GM18508 (cell line): ENCODE measurements around the gene PVALEF.
"Not testable (repeated sequence)": the region's sequence is repeated elsewhere in the genome, so short reads cannot be mapped to it uniquely, and the experiment has no call there.

Source experiments
- ATAC-seq: cut with Tn5 transposase; IDR thresholded peaks from one replicate; pipeline ENCODE4 v1.9.1; 2021; ENCODE audit warnings: moderate number of reproducible peaks; ENCODE audit not compliant: insufficient read depth, unreplicated experiment

Gene PVALEF

DNA sequence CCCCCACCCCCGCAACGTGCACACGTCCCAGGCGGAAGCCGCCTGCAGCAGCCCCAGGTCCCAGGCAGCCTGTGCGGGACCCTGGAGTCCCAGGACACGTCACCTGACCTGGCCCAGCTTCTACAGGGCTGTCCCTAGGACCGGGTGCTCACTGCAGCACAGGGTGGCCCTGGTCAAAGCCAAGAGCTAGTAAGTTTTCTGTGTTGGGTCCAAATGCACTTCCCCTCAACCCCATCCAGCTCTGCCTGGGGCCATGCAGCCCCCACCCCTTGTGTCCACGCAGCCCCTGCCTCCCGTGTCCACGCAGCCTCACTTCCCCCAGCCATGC, 22.1 kb upstream of the PVALEF start:
- no peak for ATAC-seq

GRCh38 chr17:81143717-81144422, 21.4 kb upstream of the PVALEF start:
- ATAC-seq, result no peak

- ATAC-seq, result no peak
Measured at GRCh38 chr17:81144423-81144781, 20.9 kb upstream of the PVALEF start.

- ATAC-seq, result not testable (repeated sequence)
Measured at GRCh38 chr17:81146208-81146607, 19.1 kb upstream of the PVALEF start.

DNA sequence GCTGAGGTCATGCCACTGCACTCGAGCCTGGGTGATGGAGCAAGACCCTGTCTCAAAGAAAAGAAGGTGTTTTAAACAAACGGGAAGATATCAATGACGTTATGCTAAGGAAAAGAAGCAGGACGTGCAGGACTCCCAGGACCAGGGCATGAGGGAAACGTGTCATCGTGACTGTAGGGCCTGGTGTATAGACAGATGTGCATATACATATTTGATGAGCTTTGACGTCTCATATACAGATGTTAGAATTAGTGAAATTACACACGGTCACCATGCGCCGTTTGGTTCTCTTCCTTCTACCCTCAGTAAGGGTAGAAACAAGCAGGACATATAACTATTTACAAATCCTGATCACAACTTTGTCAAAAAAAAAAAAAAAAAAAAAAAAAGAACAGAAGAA, 17.6 kb upstream of the PVALEF start:
- ATAC-seq, result no peak

DNA sequence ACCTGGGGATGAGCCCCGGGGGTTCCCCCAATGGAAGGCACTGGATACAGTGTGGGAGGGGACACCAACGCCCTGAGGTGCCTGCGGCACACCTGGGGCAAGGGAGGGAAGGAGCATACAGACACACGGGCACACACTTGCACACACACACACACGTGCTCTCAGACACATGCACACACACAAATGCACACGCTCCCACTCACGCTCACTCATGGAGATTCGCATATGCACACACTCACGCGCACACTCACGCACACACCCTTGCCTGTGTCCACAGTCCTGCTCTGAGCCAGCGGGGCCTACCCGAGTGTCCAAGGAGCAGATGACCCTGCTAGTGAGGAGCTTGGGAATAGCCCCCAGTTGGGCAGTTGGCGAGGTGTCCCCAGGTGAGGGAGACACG, 16.7 kb upstream of the PVALEF start:
- no peak for ATAC-seq

DNA sequence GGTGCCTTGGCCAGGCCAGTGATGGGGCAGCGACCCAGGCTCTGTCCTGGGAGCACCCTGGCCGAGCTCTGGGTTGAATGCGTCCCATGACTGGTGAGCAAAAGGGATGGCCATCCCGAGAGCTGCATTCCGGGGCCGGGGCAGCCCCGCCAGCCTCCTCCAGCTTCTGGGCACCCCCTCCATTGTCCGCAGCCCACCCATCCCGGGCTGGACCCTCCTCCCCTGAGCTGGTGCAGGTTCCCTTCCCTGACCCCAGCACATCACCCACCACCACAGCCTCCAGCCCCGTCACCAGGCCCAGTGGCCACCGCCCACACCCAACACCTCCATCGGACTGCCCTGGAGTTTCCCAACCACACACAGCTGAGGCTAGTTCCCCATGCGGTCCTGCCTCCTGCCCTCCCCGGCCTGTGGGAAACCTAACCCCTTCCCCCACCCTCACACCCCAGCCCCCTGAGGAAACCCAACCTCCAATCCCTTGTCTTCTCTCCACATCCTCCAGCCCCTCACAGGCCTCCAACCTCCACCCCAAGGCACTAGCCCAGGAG, 16.2 kb upstream of the PVALEF start:
- no peak for ATAC-seq

DNA sequence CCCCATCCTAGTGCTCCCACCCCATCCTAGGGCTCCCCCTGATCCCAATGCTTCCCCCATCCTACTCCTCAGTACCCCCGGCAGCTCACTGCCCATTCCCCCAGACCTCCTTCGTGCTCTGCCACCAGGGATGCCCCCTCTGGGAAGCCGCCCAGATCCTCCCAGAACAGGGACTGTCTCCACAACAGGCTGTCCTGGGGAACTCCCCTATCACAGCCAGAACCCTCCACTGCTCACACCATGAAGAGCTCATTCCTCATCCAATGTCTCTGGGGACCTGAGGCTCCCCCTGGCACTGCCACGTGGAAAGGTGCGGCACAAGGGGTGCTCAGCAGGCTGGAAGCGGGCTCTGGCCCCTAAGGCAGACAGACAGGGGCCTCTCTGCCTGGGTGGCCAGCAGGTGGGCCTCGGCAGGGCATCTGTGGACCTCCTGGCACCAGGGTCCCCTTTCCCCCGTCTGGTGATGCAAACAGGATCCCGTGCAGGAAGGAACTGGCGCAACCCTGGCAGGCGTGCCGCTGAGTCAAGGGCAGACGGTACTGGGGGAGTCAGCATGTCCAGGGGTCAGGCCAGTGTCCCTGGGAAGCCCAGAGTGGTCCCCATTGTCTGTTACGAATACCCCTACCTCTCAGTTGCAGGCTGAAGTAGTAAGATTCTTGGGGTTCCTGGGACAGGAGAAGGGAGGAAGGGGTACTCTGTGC, 14.8 kb upstream of the PVALEF start:
- ATAC-seq, result no peak

DNA sequence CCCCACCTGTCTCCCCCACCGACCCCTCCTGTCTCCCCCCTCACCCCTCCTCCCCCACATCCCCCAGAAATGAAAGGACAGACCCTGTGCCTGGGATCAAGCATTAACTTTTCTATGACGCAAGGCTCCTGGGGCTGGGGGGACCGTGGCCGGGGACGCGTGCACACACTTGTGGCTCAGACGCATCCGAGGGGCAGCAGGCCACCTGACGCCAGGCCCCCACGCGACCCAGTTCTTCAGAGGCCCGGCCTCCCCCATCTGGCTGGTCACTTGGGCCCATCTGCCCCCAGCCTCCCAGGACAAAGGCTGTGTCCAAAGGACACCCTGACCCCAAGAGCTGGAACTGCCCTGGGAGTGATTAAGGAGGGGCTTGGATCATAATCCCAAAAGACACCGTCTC, 14.0 kb upstream of the PVALEF start:
- no peak for ATAC-seq

GRCh38 chr17:81152288-81152828, 12.9 kb upstream of the PVALEF start:
- no peak for ATAC-seq

DNA sequence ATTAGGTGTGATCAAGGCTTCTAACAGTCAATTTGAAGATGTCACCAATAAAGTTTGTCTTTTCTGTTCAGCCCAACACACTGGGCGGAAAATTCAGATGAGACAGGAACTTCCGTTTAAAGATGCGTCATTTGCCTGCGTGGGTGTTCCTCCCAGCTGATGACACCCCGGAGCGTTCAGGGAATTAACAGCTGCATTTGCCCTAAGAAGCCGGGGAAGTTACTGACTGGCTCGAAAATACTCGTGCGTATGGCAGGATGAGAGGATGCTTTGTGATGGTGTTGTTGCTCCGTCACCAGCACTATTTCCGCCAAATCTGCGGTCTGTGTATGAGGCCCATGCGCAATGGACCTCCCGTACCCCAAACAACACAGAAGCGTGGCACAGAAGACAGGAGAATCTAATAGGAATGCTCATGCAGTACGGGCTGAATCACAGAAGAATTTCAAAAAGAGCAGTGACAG, 11.9 kb upstream of the PVALEF start:
- no peak for ATAC-seq

DNA sequence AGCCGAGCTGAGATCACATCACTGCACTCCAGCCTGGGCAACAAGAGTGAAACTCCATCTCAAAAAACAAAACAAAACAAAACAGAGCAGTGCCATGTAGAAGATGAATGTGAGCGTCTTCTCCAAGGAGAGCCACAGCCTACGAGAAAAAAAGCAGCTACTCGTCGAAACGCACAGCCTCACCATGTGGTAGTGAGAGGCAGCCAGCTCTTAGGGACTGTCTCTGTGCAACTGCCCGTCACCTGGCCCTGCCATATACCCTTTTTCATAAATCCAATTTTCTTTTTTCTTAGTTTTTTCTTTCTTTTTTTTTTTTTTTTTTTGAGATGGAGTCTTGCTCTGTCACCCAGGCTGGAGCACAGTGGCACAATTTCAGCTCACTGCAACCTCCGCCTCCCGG, 11.3 kb upstream of the PVALEF start:
- ATAC-seq, result not testable (repeated sequence)

DNA sequence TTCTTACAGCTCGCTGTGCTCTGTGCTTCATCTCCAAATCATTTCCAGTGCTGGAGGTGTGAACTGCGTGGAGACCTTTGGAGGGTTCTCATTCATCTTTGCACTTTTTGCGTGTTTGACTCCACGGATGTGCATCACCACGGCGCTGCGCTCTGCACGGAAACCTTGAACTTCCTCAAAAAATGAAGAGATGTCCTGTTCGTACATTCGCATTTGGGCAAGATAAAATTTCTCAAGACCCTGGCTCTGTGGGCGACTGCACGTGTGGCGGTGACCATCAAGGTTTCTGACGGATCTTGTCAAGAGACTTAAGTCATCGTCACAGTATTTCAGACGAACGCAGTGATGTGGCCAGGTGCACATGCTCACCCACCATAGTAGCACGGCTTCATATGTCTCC, 10.3 kb upstream of the PVALEF start:
- no peak for ATAC-seq

- no peak for ATAC-seq
Measured at GRCh38 chr17:81156866-81157805, 8.2 kb upstream of the PVALEF start.

DNA sequence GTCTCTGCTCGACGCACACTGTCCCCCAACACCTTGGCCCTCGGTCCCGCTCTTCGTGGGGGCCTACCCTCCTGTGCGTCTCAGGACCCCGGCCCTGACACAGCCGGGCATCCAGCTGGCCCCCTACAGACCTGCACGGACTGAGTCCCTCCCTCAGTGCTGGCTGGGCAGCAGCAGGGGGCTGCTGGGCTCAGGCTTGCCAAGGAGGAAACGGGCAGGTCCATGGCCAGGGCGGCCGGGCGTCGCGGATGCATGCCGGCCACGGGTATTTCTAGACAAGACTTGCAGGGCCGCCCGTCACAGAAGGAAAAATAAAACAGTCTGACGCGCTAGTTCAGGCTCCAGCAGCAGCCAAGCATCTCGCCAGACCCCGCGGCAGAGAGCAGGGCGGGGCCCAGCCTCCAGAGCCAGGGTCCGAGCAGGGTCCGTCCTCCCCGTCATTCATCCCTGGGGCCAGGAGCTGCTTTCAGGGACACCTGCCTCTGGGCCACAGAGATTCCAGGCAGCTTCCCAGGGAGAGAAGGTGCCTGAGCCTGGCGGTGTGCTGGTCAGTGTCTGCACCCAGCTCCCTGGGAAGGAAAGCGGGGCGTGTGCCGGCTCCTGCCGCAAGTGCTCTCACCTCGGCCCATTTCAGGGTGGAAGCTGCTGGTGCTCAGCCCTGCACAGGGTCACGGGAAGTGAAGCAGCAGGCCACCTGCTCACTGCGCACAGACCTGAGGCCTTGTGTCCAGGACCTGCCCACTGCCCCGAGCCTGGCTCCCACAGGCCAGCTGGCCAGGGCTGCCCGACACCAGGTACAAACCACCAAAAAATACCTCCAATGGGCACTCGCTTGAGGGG, 7.2 kb upstream of the PVALEF start:
- no peak for ATAC-seq

GRCh38 chr17:81158688-81159590, 6.4 kb upstream of the PVALEF start:
- ATAC-seq, result no peak

- ATAC-seq, result no peak
Measured at GRCh38 chr17:81159611-81160265, 5.6 kb upstream of the PVALEF start.

GRCh38 chr17:81160306-81160705, 5.0 kb upstream of the PVALEF start:
- ATAC-seq, result no peak
